Left renal cortex interstitium (tissue), 4 donors: ENCODE data around the gene TP53BP2. TPM values are rescaled to one million over a fixed set of nuclear protein-coding genes. Genes with fewer than 3 reads are reported as not detected.

Source experiments
- polyA plus RNA-seq, 4 donors: library from polyadenylated mRNA; unstranded; fragments of 120-200 nt; gene quantifications; one replicate each; pipeline ENCODE4 v1.2.1, GENCODE V29; 2013; ENCODE audit not compliant: insufficient read length in 4 of 4

Gene TP53BP2
- polyA plus RNA-seq, 4 donors: 42.7 to 59.3 (median 50.9) TPM

Other genes with a start within 250 kb of the TP53BP2 start
- 1 to 10 TPM; 1.3 to 4.8 (median 2.4) TPM for gene CAPN8, start 180.2 kb downstream of the TP53BP2 start, polyA plus RNA-seq
- 100 to 1,000 TPM; 182 to 211 (median 191) TPM for gene CAPN2, start 133.4 kb downstream of the TP53BP2 start, polyA plus RNA-seq